Peyer's patch (tissue), 4 donors: Measurements from ENCODE around the gene COL23A1. TPM values are rescaled to one million over a fixed set of nuclear protein-coding genes. Genes with fewer than 3 reads are reported as not detected.

Experiments used
- DNase-seq, 3 donors: peaks; one replicate each; pipeline ENCODE4 v3.0.0-alpha.2; 2017 to 2019
- H3K27ac ChIP-seq, 4 donors: fragments of 200-600 bp; sonication (generic); one replicate each; pipeline ENCODE4 v1.5.1; 2016 to 2019
- H3K27me3 ChIP-seq, 2 donors: fragments of 200-600 bp; sonication (generic); one replicate each; pipeline ENCODE4 v1.5.1; 2019
- H3K36me3 ChIP-seq, 3 donors: fragments of 200-600 bp; sonication (generic); one replicate each; pipeline ENCODE4 v1.5.1; 2016 to 2019
- H3K4me1 ChIP-seq, 4 donors: fragments of 200-600 bp; sonication (generic); one replicate each; pipeline ENCODE4 v1.5.1; 2016 to 2019
- H3K4me3 ChIP-seq, 4 donors: fragments of 200-600 bp; sonication (generic); 1 replicate in 3 of 4; 2 replicates in 1 of 4; pipeline ENCODE4 v1.5.1; 2016 to 2019; ENCODE audit warnings: mild to moderate bottlenecking in 1 of 4
- H3K9me3 ChIP-seq, 4 donors: fragments of 200-600 bp; sonication (generic); one replicate each; pipeline ENCODE4 v1.5.1; 2016 to 2019; ENCODE audit warnings: mild to moderate bottlenecking in 1 of 4
- POLR2A ChIP-seq, 2 donors: fragments of 450-650 bp; IDR thresholded peaks; one replicate each; pipeline ENCODE4 v1.5.1; 2017; ENCODE audit warnings: antibody characterized with exemption in 2 of 2, mild to moderate bottlenecking in 2 of 2, moderate library complexity in 2 of 2
- total RNA-seq, 4 donors: library from RNA; depleted of rRNA; stranded (reverse); fragments of >200 nt; gene quantifications; one replicate each; pipeline ENCODE4 v1.1.0, GENCODE V29; 2016
- TF ChIP-seq, protein P1 (sequence below), 6 experiments: fragments of 450-650 bp in 4 of 6; fragments of 200-600 bp in 2 of 6; sonication (generic) in 1 of 6; IDR thresholded peaks; one replicate each; pipeline ENCODE4 v1.5.1; 2017 to 2019; ENCODE audit warnings: antibody characterized with exemption in 6 of 6, mild to moderate bottlenecking in 3 of 6, moderate library complexity in 1 of 6

COL23A1 gene
- total RNA-seq, 4 donors from 2014 or later, result 0.57 to 5.8 (median 1.2) TPM; not detected in 1

GRCh38 chr5:178211095-178212048 lies 378.8 kb downstream of the COL23A1 start:
- Histone ChIP-seq H3K36me3 (peaks cover 0 to 89% (median 0%) of the 10 kb centered on the region in 3 donors), H3K27ac (peak overlapping the region in 2 of 4 donors; percentile 46 to 99), H3K27me3 (no peaks in the 10 kb centered on the region), H3K4me1 (peaks cover 0 to 83% (median 29%) of the 10 kb centered on the region in 4 donors), H3K4me3 (no peak overlapping the region), H3K9me3 (no peaks in the 10 kb centered on the region)
- TF ChIP-seq, protein P1, sequence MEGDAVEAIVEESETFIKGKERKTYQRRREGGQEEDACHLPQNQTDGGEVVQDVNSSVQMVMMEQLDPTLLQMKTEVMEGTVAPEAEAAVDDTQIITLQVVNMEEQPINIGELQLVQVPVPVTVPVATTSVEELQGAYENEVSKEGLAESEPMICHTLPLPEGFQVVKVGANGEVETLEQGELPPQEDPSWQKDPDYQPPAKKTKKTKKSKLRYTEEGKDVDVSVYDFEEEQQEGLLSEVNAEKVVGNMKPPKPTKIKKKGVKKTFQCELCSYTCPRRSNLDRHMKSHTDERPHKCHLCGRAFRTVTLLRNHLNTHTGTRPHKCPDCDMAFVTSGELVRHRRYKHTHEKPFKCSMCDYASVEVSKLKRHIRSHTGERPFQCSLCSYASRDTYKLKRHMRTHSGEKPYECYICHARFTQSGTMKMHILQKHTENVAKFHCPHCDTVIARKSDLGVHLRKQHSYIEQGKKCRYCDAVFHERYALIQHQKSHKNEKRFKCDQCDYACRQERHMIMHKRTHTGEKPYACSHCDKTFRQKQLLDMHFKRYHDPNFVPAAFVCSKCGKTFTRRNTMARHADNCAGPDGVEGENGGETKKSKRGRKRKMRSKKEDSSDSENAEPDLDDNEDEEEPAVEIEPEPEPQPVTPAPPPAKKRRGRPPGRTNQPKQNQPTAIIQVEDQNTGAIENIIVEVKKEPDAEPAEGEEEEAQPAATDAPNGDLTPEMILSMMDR (IDR thresholded peaks at IDR 0.05), result no peak
- no peak for TF ChIP-seq POLR2A (IDR thresholded peaks at IDR 0.05)
- DNase-seq, result peak in 2 of 3 donors; percentile 28 to 49

DNA sequence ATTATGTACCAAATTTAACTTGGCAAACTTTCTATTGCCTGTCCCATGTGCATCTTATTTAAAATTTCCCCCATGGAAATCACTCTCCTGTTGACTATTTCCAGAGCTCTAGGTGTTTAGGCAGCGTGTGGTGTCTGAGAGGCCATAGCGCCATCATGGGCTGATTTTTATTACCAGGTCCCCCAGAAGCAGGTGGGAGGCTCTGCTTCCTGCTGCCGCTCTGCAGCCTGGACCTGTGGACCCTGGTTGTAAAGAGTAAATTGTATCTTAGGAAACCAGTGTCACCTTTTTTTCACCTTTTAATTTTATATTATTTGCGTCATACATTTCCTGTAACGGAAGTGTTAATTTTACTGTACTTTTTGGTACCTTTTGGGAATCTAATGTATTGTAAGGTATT lies 379.5 kb downstream of the COL23A1 start:
- peaks cover 0 to 84% (median 31%) of the 10 kb centered on the region in 4 donors for H3K4me1 ChIP-seq
- H3K9me3 ChIP-seq, result no peaks in the 10 kb centered on the region
- no peaks in the 10 kb centered on the region for H3K27me3 ChIP-seq
- DNase-seq, result peak in 2 of 3 donors; percentile 34 to 49
- peaks cover 0 to 89% (median 0%) of the 10 kb centered on the region in 3 donors for H3K36me3 ChIP-seq
- no peak overlapping the region for H3K4me3 ChIP-seq
- peak overlapping the region in 2 of 4 donors; percentile 46 to 99 for H3K27ac ChIP-seq
- no peak for TF ChIP-seq POLR2A (IDR thresholded peaks at IDR 0.05)
- TF ChIP-seq, protein P1 (IDR thresholded peaks at IDR 0.05), result no peak

DNA sequence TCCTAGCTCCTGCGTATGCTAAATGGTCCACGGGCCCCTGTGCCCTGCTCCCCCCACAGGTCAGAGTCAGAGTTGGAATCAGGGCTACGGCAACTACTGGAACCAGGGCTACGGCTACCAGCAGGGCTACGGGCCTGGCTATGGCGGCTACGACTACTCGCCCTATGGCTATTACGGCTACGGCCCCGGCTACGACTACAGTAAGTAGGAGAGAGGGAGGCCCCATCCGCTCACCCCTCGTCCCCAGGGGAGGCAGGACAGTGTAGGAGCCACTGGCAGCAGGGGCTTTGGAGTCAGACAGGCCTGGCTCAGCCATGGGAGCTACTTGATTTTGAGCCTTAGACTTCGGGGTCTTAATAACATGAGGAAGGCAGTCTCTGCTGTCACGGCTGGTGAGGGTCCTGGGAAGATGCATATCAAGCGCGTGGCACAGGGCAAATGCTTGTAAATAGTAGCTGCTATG lies 380.1 kb downstream of the COL23A1 start:
- peaks cover 0 to 83% (median 0%) of the 10 kb centered on the region in 3 donors for H3K36me3 ChIP-seq
- H3K9me3 ChIP-seq, result no peaks in the 10 kb centered on the region
- H3K4me3 ChIP-seq, result no peak overlapping the region
- TF ChIP-seq, protein P1 (IDR thresholded peaks at IDR 0.05), result no peak
- no peak for TF ChIP-seq POLR2A (IDR thresholded peaks at IDR 0.05)
- no peaks in the 10 kb centered on the region for H3K27me3 ChIP-seq
- DNase-seq, result peak in 1 of 3 donors; percentile 47
- peak overlapping the region in 2 of 4 donors; percentile 46 to 99 for H3K27ac ChIP-seq
- H3K4me1 ChIP-seq, result peaks cover 0 to 78% (median 29%) of the 10 kb centered on the region in 4 donors

DNA sequence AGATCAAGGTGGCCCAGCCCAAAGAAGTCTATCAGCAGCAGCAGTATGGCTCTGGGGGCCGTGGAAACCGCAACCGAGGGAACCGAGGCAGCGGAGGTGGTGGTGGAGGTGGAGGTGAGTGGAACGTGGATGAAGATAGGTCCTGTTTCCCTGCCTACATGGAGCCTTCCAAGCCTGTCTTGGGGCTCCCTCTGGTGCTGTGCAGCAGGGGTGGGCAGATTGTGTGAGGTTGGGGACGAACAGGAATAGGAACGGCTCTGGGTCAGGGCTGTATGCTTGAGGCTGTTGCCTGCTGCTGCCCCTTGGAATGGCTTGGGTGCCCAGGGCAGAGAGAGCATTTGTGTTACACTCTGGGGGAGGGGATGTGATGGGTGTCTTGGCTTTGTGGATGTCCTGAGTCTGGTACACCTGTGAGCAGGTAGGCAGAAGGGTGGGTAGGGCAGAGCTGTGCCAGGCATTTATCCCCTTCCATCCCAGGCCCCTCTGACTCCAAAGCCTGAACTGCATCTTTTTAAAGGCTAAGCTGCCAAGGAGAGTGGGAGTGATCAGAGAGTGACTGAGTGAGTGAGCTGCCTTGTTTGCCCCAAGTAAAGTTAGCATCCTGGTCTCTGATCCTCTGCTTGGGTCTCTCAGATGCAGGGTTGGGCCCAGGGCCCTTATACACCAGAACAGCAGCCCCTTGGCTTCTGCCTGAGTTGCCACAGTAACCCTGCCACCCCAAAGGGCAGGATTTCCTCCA lies 380.7 kb downstream of the COL23A1 start:
- no peaks in the 10 kb centered on the region for H3K27me3 ChIP-seq

More for the DNA sequence above, 380.7 kb downstream of the COL23A1 start:
- DNase-seq, result peak in 1 of 3 donors; percentile 42
- TF ChIP-seq, protein P1 (IDR thresholded peaks at IDR 0.05), result no peak
- TF ChIP-seq POLR2A (IDR thresholded peaks at IDR 0.05), result no peak
- H3K4me1 ChIP-seq, result peaks cover 0 to 72% (median 25%) of the 10 kb centered on the region in 4 donors
- H3K4me3 ChIP-seq, result no peak overlapping the region
- peaks cover 0 to 77% (median 0%) of the 10 kb centered on the region in 3 donors for H3K36me3 ChIP-seq
- H3K27ac ChIP-seq, result peak overlapping the region in 3 of 4 donors; percentile 97 to 99 (median 98)
- H3K9me3 ChIP-seq, result no peaks in the 10 kb centered on the region
